Activated T-cell treated with anti-CD3 and anti-CD28 coated beads, Interleukin-2, amount 50 U/mL, for 4 hours (primary cell): ENCODE results near the gene KMT2C. TPM values are rescaled to one million over a fixed set of nuclear protein-coding genes. Genes with fewer than 3 reads are reported as not detected.
"Not testable (repeated sequence)": the region's sequence is repeated elsewhere in the genome, so short reads cannot be mapped to it uniquely, and the experiment has no call there.

Source experiments
- ATAC-seq, 2 donors: fragments of 200-7000 bp; cut with Tn5 transposase; one replicate each; pipeline ENCODE4 v1.10.0; 2021
- DNase-seq: peaks from one replicate; pipeline ENCODE4 v3.0.0-alpha.2; 2020
- H3K27me3 Mint-ChIP-seq: one replicate; pipeline ENCODE4 v1.8.0; 2021; ENCODE audit warnings: low read depth, mixed read lengths
- H3K36me3 Mint-ChIP-seq: one replicate; pipeline ENCODE4 v1.8.0; 2022; ENCODE audit warnings: mixed read lengths; ENCODE audit not compliant: insufficient read depth
- H3K4me1 Mint-ChIP-seq: one replicate; pipeline ENCODE4 v1.8.0; 2021; ENCODE audit warnings: low read depth, mixed read lengths
- H3K4me3 Mint-ChIP-seq: one replicate; pipeline ENCODE4 v1.8.0; 2021; ENCODE audit warnings: mild to moderate bottlenecking, moderate library complexity, mixed read lengths
- H3K9me3 Mint-ChIP-seq: one replicate; pipeline ENCODE4 v1.8.0; 2021; ENCODE audit warnings: mixed read lengths
- total RNA-seq, 3 donors: library from RNA; stranded (reverse); gene quantifications; one replicate each; pipeline ENCODE4 v1.2.1, GENCODE V29; 2021

KMT2C gene
- 10 to 100 TPM; 41.6 to 48.5 (median 41.6) TPM for total RNA-seq

- Mint-ChIP-seq H3K27me3 (no peaks in the 10 kb centered on the region), H3K4me3 (peak within 1 kb of the TSS; percentile 90), H3K36me3 (no peaks in the 10 kb centered on the region), H3K4me1 (peaks cover 38% of the 10 kb centered on the region), H3K9me3 (no peaks in the 10 kb centered on the region)
- DNase-seq (peak; percentile 34), ATAC-seq (peak; percentile 28 to 36)
Measured at GRCh38 chr7:152435384-152436110, at the start of gene KMT2C. TSS of gene KMT2C (minus strand) at chr7:152436003. CDS start at chr7:152435786, 217 bp downstream.

- ATAC-seq (no peak), DNase-seq (no peak)
- Mint-ChIP-seq H3K4me1 (no peaks in the 10 kb centered on the region), H3K4me3 (no peak overlapping the region), H3K9me3 (no peaks in the 10 kb centered on the region), H3K36me3 (no peaks in the 10 kb centered on the region), H3K27me3 (no peaks in the 10 kb centered on the region)
Measured at GRCh38 chr7:152481082-152481481, 45.3 kb upstream of the KMT2C start.

DNA sequence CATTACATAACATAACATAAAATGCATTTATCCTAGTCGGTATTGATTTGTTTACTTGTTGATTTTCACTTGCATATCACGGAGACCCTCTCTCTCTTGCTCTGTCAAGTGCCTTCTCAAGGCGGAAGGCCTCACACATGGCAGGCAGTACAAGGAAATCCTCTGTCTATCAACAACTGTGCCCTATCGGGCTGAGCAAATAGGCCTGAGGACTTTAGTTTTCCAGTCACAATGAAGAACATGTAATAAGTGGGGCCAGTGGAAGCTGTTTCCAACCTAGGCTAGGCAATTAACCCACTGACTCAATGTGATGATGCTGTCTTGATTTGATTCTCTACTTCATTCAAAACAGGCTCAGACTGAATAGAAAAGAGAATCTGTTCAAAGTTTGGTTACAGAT is 44.9 kb upstream of the KMT2C start:
- no peak for DNase-seq
- Mint-ChIP-seq H3K4me3 (no peak overlapping the region), H3K4me1 (no peaks in the 10 kb centered on the region), H3K36me3 (no peaks in the 10 kb centered on the region), H3K9me3 (no peaks in the 10 kb centered on the region), H3K27me3 (no peaks in the 10 kb centered on the region)
- ATAC-seq: no peak

- DNase-seq: no peak
- H3K4me1 Mint-ChIP-seq: no peaks in the 10 kb centered on the region
- H3K27me3 Mint-ChIP-seq: no peaks in the 10 kb centered on the region
- no peaks in the 10 kb centered on the region for H3K9me3 Mint-ChIP-seq
- no peak overlapping the region for H3K4me3 Mint-ChIP-seq
- no peaks in the 10 kb centered on the region for H3K36me3 Mint-ChIP-seq
- ATAC-seq: no peak
Measured at GRCh38 chr7:152479595-152479994, 43.8 kb upstream of the KMT2C start.

GRCh38 chr7:152478140-152478539 is 42.3 kb upstream of the KMT2C start:
- no peak for DNase-seq
- H3K9me3 Mint-ChIP-seq: no peaks in the 10 kb centered on the region
- no peak for ATAC-seq
- no peaks in the 10 kb centered on the region for H3K4me1 Mint-ChIP-seq
- H3K4me3 Mint-ChIP-seq: no peak overlapping the region
- no peaks in the 10 kb centered on the region for H3K36me3 Mint-ChIP-seq
- H3K27me3 Mint-ChIP-seq: no peaks in the 10 kb centered on the region

- no peaks in the 10 kb centered on the region for H3K4me1 Mint-ChIP-seq
- H3K27me3 Mint-ChIP-seq: no peaks in the 10 kb centered on the region
- no peaks in the 10 kb centered on the region for H3K36me3 Mint-ChIP-seq
- H3K4me3 Mint-ChIP-seq: no peak overlapping the region
- ATAC-seq (no peak), DNase-seq (no peak)
- H3K9me3 Mint-ChIP-seq: no peaks in the 10 kb centered on the region
Measured at GRCh38 chr7:152477079-152477478, 41.3 kb upstream of the KMT2C start.

- H3K4me3 Mint-ChIP-seq: no peak overlapping the region
- DNase-seq (no peak), ATAC-seq (no peak)
- peaks cover under 1% of the 10 kb centered on the region for H3K9me3 Mint-ChIP-seq
- H3K27me3 Mint-ChIP-seq: no peaks in the 10 kb centered on the region
- no peaks in the 10 kb centered on the region for H3K4me1 Mint-ChIP-seq
- H3K36me3 Mint-ChIP-seq: no peaks in the 10 kb centered on the region
Measured at GRCh38 chr7:152476551-152476950, 40.7 kb upstream of the KMT2C start.

DNA sequence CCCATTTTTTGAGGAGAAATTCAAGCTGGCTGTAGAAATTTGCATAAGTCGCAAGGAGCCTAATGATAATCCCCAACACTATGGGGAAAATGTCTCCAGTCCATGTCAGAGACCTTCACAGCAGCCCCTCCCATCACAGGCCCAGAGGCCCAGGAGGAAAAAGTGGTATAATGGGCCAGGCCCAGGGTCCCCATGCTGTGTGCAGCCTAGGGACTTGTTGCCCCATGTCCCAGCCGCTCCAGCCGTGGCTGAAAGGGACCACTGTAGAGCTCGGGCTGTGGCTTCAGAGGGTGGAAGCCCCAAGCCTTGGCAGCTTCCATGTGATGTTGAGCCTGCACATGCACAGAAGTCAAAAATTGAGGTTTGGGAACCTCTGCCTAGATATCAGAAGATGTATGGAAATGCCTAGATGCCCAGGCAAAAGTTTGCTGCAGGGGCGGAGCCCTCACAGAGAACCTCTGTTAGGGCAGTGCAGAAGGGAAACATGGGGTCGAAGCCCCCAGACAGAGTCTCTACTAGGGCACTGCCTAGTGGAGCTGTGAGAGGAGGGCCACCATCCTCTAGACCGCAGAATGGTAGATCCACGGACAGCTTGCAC is 35.3 kb upstream of the KMT2C start:
- not testable (repeated sequence) for H3K36me3 Mint-ChIP-seq, H3K4me3 Mint-ChIP-seq, DNase-seq, H3K27me3 Mint-ChIP-seq, ATAC-seq, H3K4me1 Mint-ChIP-seq, H3K9me3 Mint-ChIP-seq

- not testable (repeated sequence) for DNase-seq, H3K27me3 Mint-ChIP-seq, ATAC-seq, H3K36me3 Mint-ChIP-seq, H3K4me3 Mint-ChIP-seq, H3K4me1 Mint-ChIP-seq, H3K9me3 Mint-ChIP-seq
Measured at GRCh38 chr7:152470251-152471022, 34.6 kb upstream of the KMT2C start.

DNA sequence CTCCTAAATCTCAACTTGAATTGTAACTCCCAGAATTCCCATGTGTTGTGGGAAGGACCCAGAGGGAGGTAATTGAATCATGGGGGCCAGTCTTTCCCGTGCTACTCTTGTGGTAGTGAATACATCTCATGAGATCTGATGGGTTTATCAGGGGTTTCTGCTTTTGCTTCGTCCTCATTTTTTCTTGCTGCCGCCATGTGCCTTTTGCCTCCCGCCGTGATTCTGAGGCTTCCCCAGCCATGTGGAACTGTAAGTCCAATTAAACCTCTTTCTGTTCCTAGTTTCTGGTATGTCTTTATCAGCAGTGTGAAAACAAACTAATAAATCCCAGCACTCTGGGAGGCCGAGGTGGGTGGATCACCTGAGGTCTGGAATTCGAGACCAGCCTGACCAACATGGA is 33.8 kb upstream of the KMT2C start:
- not testable (repeated sequence) for H3K4me1 Mint-ChIP-seq, H3K27me3 Mint-ChIP-seq, H3K4me3 Mint-ChIP-seq, H3K36me3 Mint-ChIP-seq, DNase-seq, H3K9me3 Mint-ChIP-seq, ATAC-seq

DNA sequence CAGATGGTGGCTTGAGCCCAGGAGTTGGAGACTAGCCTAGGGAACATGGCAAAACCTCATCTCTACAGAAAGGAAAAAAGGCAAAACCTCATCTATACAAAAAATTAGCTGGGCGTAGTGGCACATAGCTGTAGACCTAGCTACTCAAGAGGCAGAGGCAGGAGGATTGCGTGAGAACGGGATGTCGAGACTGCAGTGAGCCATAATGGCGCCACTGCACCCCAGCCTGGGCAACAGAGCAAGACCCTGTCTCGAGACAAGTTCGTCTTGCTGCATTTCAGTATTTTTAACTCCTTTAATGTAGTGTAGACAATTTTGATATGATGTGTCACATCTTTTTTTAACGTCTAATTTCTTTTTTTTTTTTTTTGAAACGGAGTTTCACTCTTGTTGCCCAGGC is 31.4 kb upstream of the KMT2C start:
- ATAC-seq (no peak), DNase-seq (no peak)
- peaks cover 11% of the 10 kb centered on the region for H3K4me1 Mint-ChIP-seq
- no peaks in the 10 kb centered on the region for H3K36me3 Mint-ChIP-seq
- H3K9me3 Mint-ChIP-seq: peaks cover 4% of the 10 kb centered on the region
- no peak overlapping the region for H3K4me3 Mint-ChIP-seq
- no peaks in the 10 kb centered on the region for H3K27me3 Mint-ChIP-seq

DNA sequence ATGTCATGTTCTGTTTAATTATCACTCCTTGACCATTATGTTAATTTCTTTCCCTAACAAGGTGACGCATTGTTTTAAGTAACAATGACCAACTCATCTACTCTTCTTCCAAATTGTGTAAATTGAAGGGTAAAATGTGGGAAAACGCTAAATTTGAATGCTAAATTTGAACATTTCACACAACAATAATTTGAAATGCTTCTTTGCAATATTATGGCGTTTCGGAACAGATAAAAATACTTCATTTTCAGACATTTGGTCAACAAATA is 29.2 kb upstream of the KMT2C start:
- no peaks in the 10 kb centered on the region for H3K27me3 Mint-ChIP-seq
- H3K4me3 Mint-ChIP-seq: peak overlapping the region; percentile 89
- no peak for DNase-seq
- H3K4me1 Mint-ChIP-seq: peaks cover 11% of the 10 kb centered on the region
- no peak for ATAC-seq
- no peaks in the 10 kb centered on the region for H3K36me3 Mint-ChIP-seq
- no peaks in the 10 kb centered on the region for H3K9me3 Mint-ChIP-seq

- ATAC-seq (peak; percentile 41 to 45), DNase-seq (peak; percentile 53)
- Mint-ChIP-seq H3K4me3 (peak overlapping the region; percentile 89), H3K27me3 (no peaks in the 10 kb centered on the region), H3K9me3 (no peaks in the 10 kb centered on the region), H3K36me3 (no peaks in the 10 kb centered on the region), H3K4me1 (peaks cover 11% of the 10 kb centered on the region)
Measured at GRCh38 chr7:152464312-152465118, 28.7 kb upstream of the KMT2C start.

GRCh38 chr7:152463709-152464311 is 28.0 kb upstream of the KMT2C start:
- no peaks in the 10 kb centered on the region for H3K36me3 Mint-ChIP-seq
- H3K27me3 Mint-ChIP-seq: no peaks in the 10 kb centered on the region
- H3K4me1 Mint-ChIP-seq: peaks cover 11% of the 10 kb centered on the region
- no peaks in the 10 kb centered on the region for H3K9me3 Mint-ChIP-seq
- DNase-seq (peak; percentile 100), ATAC-seq (peak; percentile 91 to 92)
- H3K4me3 Mint-ChIP-seq: peak overlapping the region; percentile 93
